NCI-H1092 (cell line): ENCODE data around the gene SLC6A13.

Experiments
- DNase-seq: peaks from one replicate; lab custom pipeline; 2025; lab: John Stamatoyannopoulos, UW

Gene SLC6A13

DNA sequence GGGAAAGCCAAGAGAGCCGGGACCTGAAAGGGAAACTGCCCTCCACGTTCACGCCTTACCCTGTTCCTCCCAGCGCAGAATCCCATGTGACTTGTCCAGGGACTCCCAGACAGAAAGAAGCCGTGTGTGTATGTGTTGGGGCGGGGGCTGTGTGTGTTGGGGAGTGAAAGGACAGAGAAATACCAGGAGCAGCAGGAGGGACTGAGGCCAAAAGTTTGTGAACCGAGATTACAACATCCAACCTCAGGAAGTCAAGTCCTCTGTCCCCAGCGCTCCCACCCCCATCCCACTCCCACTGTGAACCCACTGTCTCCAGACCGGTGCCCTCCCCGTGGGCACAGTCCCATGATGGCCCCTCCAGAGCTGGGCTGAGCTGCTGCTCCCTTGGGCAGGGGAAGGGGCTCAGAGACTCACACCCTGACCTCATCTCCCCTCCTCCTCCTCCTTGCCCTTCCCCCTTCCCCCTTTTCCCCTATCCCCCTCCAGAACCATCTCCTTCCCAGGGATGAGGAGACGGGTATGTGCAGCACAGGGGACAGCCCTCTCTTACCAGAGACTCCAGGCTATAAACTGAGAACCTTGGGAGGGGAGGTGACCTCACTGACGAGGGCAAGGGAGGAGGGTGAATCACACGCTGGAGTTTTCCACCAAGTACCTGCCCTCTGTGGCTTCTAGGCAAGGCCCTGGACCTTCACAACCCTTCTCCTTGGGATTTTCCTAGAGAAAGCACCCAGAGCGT is 48.5 kb downstream of the SLC6A13 start, which contains the start of gene SLC6A12:
SLC6A12 (minus strand) TSS at position 155 of the 739 bp plus-strand sequence. CDS start 4,171 bp downstream, outside the sequence.
- no peak for DNase-seq

DNA sequence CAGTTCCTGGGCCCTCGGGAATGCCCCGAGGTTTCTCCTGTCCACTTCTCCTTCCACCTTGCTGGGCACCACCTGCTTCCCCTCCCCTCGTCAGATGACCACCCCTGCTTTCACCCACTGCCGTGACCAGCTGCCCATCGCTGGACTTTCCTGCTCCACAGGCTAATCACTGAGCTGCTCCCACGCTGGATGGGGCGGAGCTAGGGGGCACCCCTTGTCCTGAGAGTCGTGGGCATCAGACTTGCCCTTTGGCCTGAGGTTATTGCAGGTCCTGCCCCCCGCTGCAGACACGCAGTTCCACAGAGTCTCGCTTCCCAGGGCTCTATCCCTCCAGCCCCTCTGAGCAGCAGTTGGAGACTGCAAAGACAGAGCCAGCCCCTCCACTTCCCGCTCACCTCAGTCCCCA is 49.1 kb downstream of the SLC6A13 start:
- DNase-seq, result no peak

DNA sequence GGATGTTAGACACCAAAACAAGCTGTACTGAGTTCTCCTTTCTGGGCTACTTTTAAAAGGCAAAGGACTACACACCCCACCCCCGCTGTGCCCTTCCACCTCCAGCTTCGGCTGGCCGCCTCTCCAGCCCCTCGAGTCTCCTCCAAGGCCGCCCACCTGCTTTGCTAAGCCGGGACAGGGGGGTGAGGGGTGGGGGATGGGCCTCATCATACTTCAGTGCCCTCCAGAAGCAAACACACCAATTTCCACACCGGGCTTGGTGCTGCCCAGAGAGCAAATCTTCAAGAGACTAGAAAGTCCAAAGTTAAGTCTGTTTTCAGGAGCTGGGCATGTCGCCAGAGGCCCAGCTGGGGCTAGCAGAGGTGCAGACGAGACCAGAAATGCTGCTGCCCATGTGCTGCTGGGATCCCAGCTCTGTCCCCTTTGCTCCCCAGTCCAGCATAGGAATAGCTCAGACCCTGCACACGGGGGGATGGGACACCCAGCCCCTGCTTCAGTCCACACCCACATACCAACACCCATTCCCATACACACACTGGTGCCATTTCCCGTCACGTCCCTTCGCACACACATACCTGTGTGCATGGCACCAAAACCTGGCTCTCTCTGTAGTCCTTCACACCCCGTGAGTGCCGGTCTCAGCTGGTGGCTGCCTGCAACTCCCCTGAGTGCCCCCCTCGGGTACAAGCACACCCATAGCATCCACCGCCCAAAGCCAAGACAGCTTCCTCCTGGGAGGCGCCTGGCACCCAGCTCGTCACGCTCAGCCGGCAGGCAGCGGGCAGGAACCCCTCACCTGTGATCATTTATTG is 49.7 kb downstream of the SLC6A13 start:
- no peak for DNase-seq

DNA sequence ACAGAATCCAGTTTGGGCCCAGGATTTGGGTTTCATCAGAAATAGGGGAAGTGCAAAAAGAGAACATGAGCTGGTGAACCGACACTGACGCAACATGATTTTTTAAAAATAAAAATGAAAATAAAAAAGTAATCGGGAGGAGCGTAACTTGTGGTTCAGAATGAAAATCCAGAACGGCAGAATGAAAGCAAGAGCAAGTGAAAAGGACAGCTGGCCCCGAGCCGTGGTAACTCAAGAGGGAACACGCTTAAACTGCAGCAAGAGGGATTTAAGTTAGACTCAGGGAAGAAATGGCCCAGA is 50.3 kb downstream of the SLC6A13 start:
- DNase-seq, result no peak

DNA sequence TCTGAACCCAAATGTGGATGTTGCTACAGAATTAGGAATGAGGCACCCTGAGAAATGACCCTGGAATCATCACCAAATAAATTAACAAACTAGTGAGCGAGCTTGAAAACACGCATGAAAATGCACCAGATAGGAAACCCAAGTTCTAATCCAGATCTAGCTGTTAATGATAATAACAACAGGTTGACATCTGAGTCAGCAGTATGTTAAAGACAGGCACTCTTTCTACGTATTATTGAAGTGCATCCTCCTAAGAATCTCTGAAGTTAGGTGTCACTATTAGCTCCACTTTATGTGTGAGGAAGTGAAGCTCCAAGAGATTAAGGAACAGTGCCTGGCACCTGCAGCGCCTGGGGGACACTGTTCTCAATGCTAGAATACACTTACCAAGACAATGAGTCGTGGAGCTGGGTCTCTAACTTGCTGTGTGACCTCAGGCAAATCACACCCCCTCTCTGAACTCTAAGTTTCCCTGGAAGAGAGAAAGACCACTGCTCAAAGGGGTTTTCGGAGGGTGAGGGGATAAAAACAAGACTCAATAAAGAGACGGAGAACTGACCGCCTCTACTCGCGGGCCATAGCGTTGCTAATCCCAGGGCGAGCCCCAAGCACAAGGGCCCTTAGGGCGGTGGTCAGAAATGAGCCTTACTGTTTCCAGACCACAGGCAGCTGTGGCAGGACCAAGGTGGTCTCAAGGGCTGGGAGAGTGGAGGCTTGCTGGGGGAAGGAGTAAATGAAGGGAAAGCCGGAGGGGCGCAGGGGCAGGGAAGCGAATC is 50.8 kb downstream of the SLC6A13 start:
- no peak for DNase-seq

DNA sequence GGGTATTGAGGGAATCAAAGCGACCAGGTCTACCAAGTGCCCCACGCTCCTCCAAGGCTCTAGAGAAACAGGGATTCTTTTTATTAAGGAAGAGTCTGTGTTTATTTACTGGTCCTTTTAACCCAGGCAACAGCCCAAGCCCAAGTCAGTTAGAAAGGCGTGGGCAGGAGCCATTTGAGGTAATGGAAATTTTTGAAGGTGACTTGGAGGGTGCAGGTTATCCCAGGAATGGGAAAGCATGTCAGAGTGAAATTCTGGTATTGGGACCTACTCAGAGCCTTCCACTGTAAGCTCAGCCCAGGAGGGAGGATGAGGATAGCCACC is 51.5 kb downstream of the SLC6A13 start:
- DNase-seq, result no peak

DNA sequence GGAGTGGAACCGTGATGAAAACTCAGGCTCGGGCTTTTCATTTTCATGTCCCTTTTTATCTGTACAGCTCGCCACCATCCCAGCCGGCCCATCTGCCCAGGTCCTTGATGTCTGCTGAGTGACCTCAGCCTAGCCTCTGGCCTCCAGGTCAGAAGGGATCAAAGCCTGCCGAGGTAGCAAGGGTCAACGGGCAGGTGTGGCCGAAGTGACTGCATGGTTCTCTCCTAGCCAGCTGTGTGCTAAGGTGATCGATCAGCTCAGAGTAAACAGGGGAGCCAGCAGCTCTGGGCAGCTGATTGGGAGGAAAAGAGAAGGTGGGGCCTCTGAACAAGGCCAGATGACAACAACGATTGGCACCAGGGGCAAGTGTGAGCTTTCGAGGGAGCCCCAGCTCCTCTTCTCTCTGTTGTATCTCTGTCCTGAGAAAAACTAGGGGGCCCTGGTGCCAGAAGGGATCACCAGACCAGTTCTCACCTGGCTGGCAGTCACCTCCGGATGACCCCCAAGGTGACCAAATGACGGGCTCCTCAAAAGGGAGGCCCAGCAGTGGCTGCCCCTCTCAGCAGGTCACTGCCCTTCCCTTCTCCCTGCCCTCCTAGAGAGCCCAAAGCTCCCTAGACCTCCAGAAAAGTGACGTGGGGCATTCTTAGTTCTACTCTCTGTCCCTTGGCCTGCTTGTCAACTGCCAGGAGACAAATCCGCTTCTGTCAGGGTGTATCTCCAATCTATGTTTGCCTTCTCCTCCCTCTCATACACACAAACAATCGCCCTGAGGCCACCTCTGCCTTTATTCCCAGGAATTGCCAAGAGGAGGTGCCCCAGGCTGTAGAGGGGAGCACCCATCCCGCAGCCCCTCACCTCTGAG is 52.1 kb downstream of the SLC6A13 start:
- no peak for DNase-seq

DNA sequence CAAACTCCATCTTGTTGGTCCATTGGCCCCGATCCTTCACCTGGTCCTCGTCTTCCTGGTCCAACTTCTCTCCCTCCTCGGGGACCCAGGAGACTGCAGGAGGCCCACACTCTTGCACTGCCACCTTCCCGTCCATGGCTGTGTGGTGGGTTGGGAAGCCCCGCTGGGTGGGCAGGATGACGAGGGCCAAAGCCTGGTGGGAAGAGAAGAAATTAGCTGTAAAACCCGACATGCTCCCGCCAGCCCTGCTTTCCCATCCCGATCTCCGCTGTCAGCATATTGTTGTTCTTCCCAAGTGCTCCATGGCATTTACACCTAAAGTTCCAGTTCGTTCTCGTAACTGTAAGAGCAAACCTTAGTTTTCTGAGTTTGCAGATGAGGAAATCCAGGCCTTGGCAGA is 52.8 kb downstream of the SLC6A13 start:
- DNase-seq, result no peak

DNA sequence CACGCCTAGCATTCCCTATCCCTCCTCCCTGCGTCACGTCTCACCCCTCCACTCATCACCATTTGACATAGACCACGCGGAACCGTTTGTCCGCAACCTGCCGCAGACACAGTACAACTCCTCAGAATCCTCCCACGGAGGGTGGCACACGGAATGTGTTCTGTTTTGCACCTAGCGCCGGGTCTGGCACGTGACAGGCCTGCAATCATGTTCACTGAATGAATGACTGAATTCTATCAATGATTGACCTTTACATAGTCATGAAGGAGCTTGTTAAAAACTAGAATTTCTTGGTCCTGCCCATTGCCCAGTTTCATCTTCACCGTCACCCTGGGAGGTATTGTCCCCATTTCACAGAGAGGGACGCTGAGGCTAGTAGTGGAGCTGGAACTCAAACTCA is 53.4 kb downstream of the SLC6A13 start:
- no peak for DNase-seq

DNA sequence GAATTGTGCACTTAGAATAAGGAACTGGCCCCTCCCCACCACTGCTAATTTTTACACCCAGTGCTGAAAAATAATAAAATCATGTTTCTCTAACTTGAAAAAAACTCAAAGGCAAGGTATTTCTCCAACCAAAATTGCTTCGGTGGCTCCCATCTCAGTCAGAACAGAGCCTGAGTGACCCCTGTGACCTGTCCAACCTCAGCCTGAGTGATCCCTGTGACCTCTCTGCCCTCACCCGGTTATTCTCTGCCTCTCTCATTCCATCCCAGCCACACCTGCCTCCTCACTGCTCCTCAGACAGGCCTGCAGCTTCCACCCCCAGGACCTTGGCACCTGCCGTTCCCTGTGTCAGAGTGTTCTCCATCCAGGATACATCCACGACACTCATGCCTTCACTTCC is 53.8 kb downstream of the SLC6A13 start:
- DNase-seq, result no peak

DNA sequence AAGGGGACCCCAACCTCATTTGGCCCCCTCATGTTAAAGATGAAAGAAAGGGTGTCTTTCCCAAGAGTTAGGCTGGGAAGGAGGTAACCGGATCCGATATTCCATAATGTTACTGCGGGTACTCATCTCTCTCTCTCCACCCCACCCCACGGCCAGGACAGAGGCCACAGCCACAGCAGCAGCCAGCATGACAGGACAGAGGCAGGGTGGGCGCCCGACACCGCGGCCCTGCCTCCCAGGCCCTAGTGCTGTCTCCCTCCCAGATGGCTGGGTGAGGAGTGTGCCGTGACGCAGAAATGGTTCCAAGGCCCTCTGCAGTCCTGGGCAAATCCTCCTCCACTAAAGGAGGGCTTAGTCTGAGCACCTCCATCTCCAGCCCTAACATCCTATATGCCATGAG is 54.8 kb downstream of the SLC6A13 start:
- no peak for DNase-seq

DNA sequence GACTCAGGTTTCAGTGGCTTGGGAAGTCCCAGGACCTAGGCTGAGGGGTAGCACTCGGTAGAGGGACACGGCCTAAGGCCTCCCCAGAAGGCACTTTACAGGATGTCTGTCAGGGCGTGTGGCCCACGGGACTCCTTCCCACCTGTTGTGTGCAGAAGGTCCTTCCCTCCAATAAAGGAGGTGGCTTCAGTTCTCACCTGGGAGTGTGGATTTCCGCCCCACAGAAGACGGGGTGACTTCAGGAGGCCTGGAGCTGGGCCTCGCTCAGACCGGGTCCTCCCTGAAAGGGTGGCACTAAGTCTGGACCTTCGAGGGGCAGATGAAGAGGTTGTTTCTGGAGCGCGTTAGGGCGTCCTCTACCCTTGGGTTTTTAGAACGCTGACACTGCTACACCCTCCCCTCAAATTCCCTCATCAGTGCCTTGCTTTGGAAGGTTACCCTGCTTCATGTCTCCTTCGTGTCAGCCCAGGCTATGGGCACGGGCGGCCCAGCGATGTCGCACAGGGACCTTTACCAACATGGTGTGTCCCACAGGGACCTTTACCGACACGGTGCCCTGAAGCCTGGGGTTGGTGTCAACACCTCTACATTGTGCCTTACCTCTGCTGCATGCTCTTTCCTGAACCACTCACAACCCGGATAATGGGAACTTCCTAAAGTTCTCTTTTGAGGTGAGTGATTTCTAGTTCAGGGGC is 55.7 kb downstream of the SLC6A13 start:
- no peak for DNase-seq

DNA sequence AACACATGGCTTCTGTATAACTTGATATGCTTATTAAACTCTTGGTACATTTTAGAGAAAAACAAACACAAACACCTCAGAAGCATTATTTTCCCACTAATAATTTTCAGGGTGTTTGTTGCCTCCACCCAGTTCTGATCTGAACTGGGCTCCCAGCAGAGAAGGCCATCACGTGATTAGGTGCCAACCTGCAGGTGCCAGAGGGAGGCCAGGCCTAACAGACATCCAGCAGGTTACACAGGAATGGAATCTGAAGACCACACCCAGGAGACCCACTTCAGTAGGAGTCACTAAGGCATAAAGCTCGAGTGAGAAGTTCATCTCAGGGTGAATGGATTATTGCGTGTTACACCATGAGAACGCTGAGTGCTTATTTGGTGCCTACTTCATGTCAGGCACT is 57.6 kb downstream of the SLC6A13 start:
- DNase-seq, result no peak

DNA sequence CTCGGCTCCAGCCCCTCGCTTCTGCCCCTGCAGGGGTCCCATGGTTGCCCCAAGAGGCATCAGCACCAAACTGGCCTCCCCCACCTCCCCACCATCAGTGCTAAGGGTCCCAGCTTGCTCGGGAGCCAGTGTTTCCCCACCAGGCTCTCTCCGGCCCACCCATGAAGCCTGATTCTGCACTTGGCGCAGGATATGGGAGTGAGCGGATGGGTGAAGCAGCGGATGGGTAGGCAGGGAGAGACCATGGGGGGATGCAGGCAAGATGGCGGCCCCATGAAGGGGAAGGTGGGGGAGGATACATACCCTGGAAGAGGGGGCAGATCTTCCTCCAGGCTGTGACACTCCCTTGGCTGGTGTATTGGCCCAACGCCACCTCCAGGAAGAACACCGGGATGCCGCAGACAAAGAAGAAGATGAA is 58.4 kb downstream of the SLC6A13 start:
- no peak for DNase-seq

DNA sequence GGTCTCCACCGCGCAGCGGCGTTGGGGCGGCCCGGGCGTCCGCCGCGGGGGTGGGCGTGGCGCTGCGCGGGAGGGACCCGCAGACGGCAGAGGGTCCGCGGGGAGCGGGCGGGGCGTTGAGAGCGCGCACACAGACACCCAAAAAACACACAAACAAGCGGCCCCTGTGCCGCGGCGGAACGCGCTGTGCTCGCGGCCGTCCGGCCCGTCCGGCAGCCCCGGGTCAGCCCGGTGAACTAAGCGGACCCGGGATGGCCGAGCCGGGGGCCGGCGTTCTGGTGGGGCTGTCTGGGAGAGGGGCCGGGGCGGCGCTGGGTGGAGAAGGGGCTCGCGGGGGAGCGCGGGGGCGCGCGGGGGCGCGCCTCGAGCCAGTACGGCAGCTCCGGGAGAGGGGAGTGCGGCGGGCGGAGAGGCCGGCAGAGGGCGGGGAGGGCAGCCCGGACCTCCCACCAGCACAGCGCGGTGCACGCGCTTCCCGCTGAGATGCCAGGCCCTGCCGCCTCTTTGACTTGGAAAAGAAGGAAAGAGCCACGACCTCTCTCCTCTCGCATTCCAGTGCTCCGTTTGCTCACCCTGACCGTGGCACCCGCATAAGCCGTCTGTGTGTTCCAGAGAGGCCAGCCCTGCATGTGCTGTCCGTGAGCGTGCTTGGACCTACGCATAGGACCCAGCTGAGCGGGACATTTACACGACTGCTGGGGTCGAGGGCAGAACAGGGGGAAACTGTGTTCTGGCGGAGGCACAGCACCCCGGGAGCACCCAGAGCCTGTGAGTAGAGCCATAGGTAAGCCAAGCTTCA is 59.0 kb downstream of the SLC6A13 start:
- DNase-seq, result no peak

DNA sequence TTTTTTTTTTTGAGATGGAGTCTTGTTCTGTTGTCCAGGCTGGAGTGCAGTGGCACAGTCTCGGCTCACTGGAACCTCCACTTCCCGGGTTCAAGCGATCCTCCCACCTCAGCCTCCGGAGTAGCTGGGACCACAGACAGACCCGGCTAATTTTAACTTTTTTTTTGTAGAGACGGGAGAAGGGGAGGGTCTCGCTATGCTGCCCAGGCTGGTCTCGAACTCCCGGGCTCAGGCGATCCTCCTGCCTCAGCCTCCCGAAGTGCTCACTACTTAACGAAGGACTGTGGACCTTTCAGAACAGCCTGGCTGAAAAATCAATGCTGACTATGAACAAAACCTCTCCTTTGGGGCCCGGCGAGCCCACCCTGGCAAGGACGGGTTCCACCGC is 59.6 kb downstream of the SLC6A13 start:
- DNase-seq, result no peak

DNA sequence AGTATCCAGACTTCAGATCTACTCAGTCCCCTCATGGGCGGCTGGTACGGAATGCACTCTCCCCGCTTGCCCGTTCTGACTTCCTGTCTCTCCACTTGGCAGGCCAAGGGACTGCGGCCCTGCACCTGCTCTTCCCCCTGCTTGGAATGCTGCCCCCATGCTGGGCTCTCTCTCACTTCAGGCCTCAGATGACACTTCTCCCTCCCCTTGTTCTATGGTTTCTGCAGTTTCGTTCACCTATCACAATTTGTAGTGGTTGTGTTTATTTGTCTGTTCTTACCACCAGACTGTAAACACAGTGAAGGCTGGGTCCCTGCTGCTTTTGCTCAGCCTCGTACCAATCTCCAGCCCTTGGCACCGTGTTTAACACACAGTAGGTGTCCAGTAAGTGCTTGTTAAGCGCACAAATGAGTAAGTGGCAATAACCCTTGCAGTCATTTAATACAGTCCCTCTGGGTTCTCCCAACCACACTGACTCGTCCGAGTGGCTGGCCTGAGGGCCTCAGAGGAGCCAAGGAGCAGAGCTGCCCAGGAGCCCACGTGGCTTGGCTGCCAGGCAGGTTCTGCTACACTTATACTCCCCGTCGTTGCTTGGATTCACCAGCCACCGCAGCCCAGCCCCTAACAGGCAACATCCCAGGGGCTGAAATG is 60.4 kb downstream of the SLC6A13 start:
- peak; percentile 71 for DNase-seq

DNA sequence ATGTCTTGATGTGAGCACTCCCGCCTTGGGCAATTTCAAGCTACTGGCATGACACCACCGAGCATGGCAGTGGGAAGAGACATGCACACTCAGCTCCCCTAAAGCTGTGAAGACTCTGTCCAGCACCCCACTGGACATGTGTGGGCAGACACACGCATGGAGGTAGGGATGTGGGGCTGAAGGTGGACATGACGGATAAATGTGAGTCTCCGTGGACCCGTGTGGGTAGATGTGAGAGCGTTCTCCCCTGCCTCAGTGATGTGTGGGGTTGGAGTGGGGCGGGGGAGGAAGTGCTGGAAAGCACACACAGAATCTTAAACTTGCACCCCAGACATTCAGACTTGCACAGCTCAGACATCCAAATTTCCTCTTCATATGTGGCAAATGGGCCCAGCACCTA is 61.3 kb downstream of the SLC6A13 start:
- no peak for DNase-seq

DNA sequence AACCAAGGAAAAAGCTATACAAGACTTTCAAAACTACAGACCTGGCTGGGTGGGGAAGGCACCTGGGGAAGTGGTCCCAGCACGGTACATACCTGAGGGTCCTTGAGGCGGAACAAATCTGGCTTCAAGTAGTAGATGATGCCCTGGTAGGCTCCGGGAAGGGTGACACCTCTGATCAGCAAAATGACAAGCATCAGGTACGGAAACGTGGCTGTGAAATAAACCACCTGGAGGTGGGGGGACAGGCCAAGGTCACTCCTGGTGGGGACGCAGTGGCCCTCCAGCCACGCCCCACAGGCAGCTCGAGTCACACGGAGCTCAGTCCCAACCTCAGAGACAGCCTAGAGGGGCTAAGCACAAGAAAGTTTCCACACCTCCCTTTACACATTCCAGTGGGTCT is 63.9 kb downstream of the SLC6A13 start:
- DNase-seq, result no peak
